Endodermal cell (in vitro differentiated cells): Measurements from ENCODE around the gene VAMP5. TPM values are rescaled to one million over a fixed set of nuclear protein-coding genes. Genes with fewer than 3 reads are reported as not detected.

ENCODE experiments used
- DNase-seq: peaks from one replicate; pipeline ENCODE4 v3.0.0-alpha.2; 2017
- H3K27ac ChIP-seq: 2 replicates; pipeline ENCODE4 v1.5.1; 2013; ENCODE audit warnings: mild to moderate bottlenecking, low read depth, low read length, moderate library complexity
- H3K27me3 ChIP-seq: 2 replicates; pipeline ENCODE4 v1.6.1; 2013; ENCODE audit warnings: mild to moderate bottlenecking, low read length, moderate library complexity; ENCODE audit not compliant: insufficient read depth, control insufficient read depth, poor library complexity, severe bottlenecking
- H3K36me3 ChIP-seq: 2 replicates; pipeline ENCODE4 v1.7.0; 2013; ENCODE audit warnings: mild to moderate bottlenecking, low read length, moderate library complexity; ENCODE audit not compliant: control insufficient read depth, insufficient read depth
- H3K4me1 ChIP-seq: one replicate; pipeline ENCODE4 v1.7.0; 2013; ENCODE audit warnings: low read length; ENCODE audit not compliant: control insufficient read depth, insufficient read depth
- H3K4me3 ChIP-seq: 2 replicates; pipeline ENCODE4 v1.5.1; 2013; ENCODE audit warnings: mild to moderate bottlenecking, low read length, moderate library complexity
- H3K9ac ChIP-seq: 2 replicates; pipeline ENCODE4 v1.6.1; 2013; ENCODE audit warnings: mild to moderate bottlenecking, low read length, moderate library complexity; ENCODE audit not compliant: poor library complexity, severe bottlenecking; ENCODE audit errors: extremely low read depth
- H3K9me3 ChIP-seq: 2 replicates; pipeline ENCODE4 v1.6.1; 2013; ENCODE audit warnings: mild to moderate bottlenecking, low read length, moderate library complexity; ENCODE audit not compliant: control insufficient read depth
- H3K27ac Mint-ChIP-seq: 2 replicates; pipeline ENCODE4 v1.8.0; 2020; ENCODE audit warnings: mixed read lengths
- H3K27me3 Mint-ChIP-seq: 2 replicates; pipeline ENCODE4 v1.8.0; 2021; ENCODE audit warnings: mild to moderate bottlenecking, mixed read lengths; ENCODE audit not compliant: insufficient read depth
- H3K36me3 Mint-ChIP-seq: 2 replicates; pipeline ENCODE4 v1.8.0; 2020; ENCODE audit warnings: low read depth, mixed read lengths
- H3K4me1 Mint-ChIP-seq: 2 replicates; pipeline ENCODE4 v1.8.0; 2020; ENCODE audit warnings: mixed read lengths
- H3K4me3 Mint-ChIP-seq: 2 replicates; pipeline ENCODE4 v1.8.0; 2020; ENCODE audit warnings: mild to moderate bottlenecking, moderate library complexity, mixed read lengths
- H3K9me3 Mint-ChIP-seq: 2 replicates; pipeline ENCODE4 v1.8.0; 2020; ENCODE audit warnings: mild to moderate bottlenecking, mixed read lengths
- CTCF ChIP-seq: fragments of 200-600 bp; sonication (generic); conservative IDR thresholded peaks from 2 replicates; pipeline ENCODE4 v1.5.0; 2021; ENCODE audit warnings: antibody characterized with exemption, mild to moderate bottlenecking
- whole genome bisulfite sequencing, 2 experiments: methylation state at CpG; one replicate each; pipeline versions ENCODE4 v1.1.5 to v1.1.7; 2013; ENCODE audit warnings: missing lambda C conversion rate in 2 of 2, mixed read lengths in 1 of 2; ENCODE audit not compliant: insufficient coverage in 1 of 2, insufficient read length in 1 of 2; 5-methylcytosine and 5-hydroxymethylcytosine counted together
- total RNA-seq, 2 donors: library from RNA; stranded (reverse); fragmentation: NEBNext Ultra II Directional in 1 of 2; extraction: Animal tissue kit (Norgen Biotek cat#: 25700) in 1 of 2; gene quantifications; 2 replicates in 1 of 2; 3 replicates in 1 of 2; pipeline ENCODE4 v1.2.1, GENCODE V29; 2021

Gene VAMP5
- total RNA-seq, 2 donors from 2014 or later, result 6.3 to 13.9 TPM

GRCh38 chr2:85597241-85597640 lies 13.0 kb downstream of the VAMP5 start:
- H3K4me3 ChIP-seq, result peak overlapping the region; percentile 91
- peaks cover 8% of the 10 kb centered on the region for H3K4me1 ChIP-seq
- H3K36me3 ChIP-seq, result peaks cover 30% of the 10 kb centered on the region
- H3K9ac ChIP-seq, result no peak overlapping the region
- Mint-ChIP-seq H3K9me3 (no peaks in the 10 kb centered on the region), H3K4me1 (peaks cover 21% of the 10 kb centered on the region), H3K4me3 (peak overlapping the region; percentile 99), H3K36me3 (peaks cover 26% of the 10 kb centered on the region), H3K27me3 (no peaks in the 10 kb centered on the region), H3K27ac (no peak overlapping the region)
- no peaks in the 10 kb centered on the region for H3K27me3 ChIP-seq
- no peak overlapping the region for H3K27ac ChIP-seq
- H3K9me3 ChIP-seq, result no peaks in the 10 kb centered on the region
- 94 to 100% methylated on average over 4 to 5 of the region's 5 CpGs for WGBS, 2 experiments
- DNase-seq, result no peak
- TF ChIP-seq CTCF, result no peak

- H3K4me1 ChIP-seq, result peaks cover 8% of the 10 kb centered on the region
- H3K27me3 Mint-ChIP-seq, result no peaks in the 10 kb centered on the region
- peaks cover 22% of the 10 kb centered on the region for H3K4me1 Mint-ChIP-seq
- H3K36me3 ChIP-seq, result peaks cover 30% of the 10 kb centered on the region
- H3K36me3 Mint-ChIP-seq, result peaks cover 26% of the 10 kb centered on the region
- WGBS, 2 experiments, result 91 to 94% methylated on average over 7 to 14 of the region's 14 CpGs
- H3K27me3 ChIP-seq, result no peaks in the 10 kb centered on the region
- peak overlapping the region; percentile 56 for H3K4me3 ChIP-seq
- no peak overlapping the region for H3K27ac ChIP-seq
- H3K9ac ChIP-seq, result no peak overlapping the region
- peak; percentile 36 for DNase-seq
- no peak overlapping the region for H3K4me3 Mint-ChIP-seq
- no peak for TF ChIP-seq CTCF
- H3K9me3 ChIP-seq, result no peaks in the 10 kb centered on the region
- no peaks in the 10 kb centered on the region for H3K9me3 Mint-ChIP-seq
- no peak overlapping the region for H3K27ac Mint-ChIP-seq
Observed at GRCh38 chr2:85598594-85599340, 14.5 kb downstream of the VAMP5 start.

- Histone ChIP-seq H3K4me1 (peaks cover 8% of the 10 kb centered on the region), H3K9ac (no peak overlapping the region), H3K9me3 (no peaks in the 10 kb centered on the region), H3K27me3 (no peaks in the 10 kb centered on the region), H3K4me3 (no peak overlapping the region), H3K27ac (no peak overlapping the region), H3K36me3 (peaks cover 30% of the 10 kb centered on the region)
- TF ChIP-seq CTCF, result no peak
- Mint-ChIP-seq H3K36me3 (peaks cover 26% of the 10 kb centered on the region), H3K27me3 (no peaks in the 10 kb centered on the region), H3K27ac (no peak overlapping the region), H3K9me3 (no peaks in the 10 kb centered on the region), H3K4me1 (peaks cover 21% of the 10 kb centered on the region), H3K4me3 (no peak overlapping the region)
- WGBS, 2 experiments, result 89 to 92% methylated on average over 15 to 17 of the region's 17 CpGs
- DNase-seq, result peak; percentile 41
Observed at GRCh38 chr2:85599468-85600234, 15.4 kb downstream of the VAMP5 start.
